Measurements from ENCODE around the gene PDE9A.

The PDE9A gene

GRCh38 chr21:42653231-42654061 lies at the start of gene PDE9A:
Gene PDE9A (plus strand): TSS chr21:42653621. CDS start chr21:42653815, 194 bp downstream.
- CTCF ChIA-PET = interaction anchor here (0.8 to 1.8 kb wide), 3 partner anchors 8 to 60 kb away, joined by 3 to 5 read pairs (median 4); no protein-coding TSS in a partner anchor
- H3K27ac ChIP-seq = no peak within 1 kb of the TSS
- no peak for DNase-seq (ENCODE audit: low spot score)
- no peak for TF ChIP-seq CTCF (conservative IDR thresholded peaks at IDR 0.05; ENCODE audit: low read depth)
- POLR2A ChIA-PET (ENCODE audit: low non-redundant PET) = no interaction called here

GRCh38 chr21:42607102-42607501 lies 46.3 kb upstream of the PDE9A start:
- DNase-seq (ENCODE audit: low spot score) = no peak
- no peak overlapping the region for H3K27ac ChIP-seq
- TF ChIP-seq CTCF (conservative IDR thresholded peaks at IDR 0.05; ENCODE audit: low read depth) = no peak
- POLR2A ChIA-PET (ENCODE audit: low non-redundant PET) = interaction anchor here (0.7 kb wide), 1 partner anchor 619 kb away, joined by 5 read pairs; no protein-coding TSS in a partner anchor
- CTCF ChIA-PET = interaction anchor here (0.5 to 0.9 kb wide), 2 partner anchors 14 to 266 kb away, joined by 5 to 8 read pairs; no protein-coding TSS in a partner anchor

- TF ChIP-seq CTCF (conservative IDR thresholded peaks at IDR 0.05; ENCODE audit: low read depth) = no peak
- ChIA-PET CTCF (interaction anchor here (0.5 to 0.9 kb wide), 2 partner anchors 14 to 265 kb away, joined by 5 to 8 read pairs; no protein-coding TSS in a partner anchor), POLR2A (ENCODE audit: low non-redundant PET) (interaction anchor here (0.7 kb wide), 1 partner anchor 619 kb away, joined by 5 read pairs; no protein-coding TSS in a partner anchor)
- no peak overlapping the region for H3K27ac ChIP-seq
- DNase-seq (ENCODE audit: low spot score) = no peak
These were observed 45.8 kb upstream of the PDE9A start for GRCh38 chr21:42607525-42608102.

GRCh38 chr21:42608446-42608845 lies 45.0 kb upstream of the PDE9A start:
- no peak for DNase-seq (ENCODE audit: low spot score)
- ChIA-PET POLR2A (ENCODE audit: low non-redundant PET) (no interaction called here), CTCF (no interaction called here)
- no peak overlapping the region for H3K27ac ChIP-seq
- no peak for TF ChIP-seq CTCF (conservative IDR thresholded peaks at IDR 0.05; ENCODE audit: low read depth)

- DNase-seq (ENCODE audit: low spot score) = no peak
- no peak for TF ChIP-seq CTCF (conservative IDR thresholded peaks at IDR 0.05; ENCODE audit: low read depth)
- ChIA-PET CTCF (no interaction called here), POLR2A (ENCODE audit: low non-redundant PET) (no interaction called here)
- no peak overlapping the region for H3K27ac ChIP-seq
These were observed 43.6 kb upstream of the PDE9A start for GRCh38 chr21:42609811-42610210.

- ChIA-PET CTCF (interaction anchor here (0.6 to 0.8 kb wide), 2 partner anchors 13 to 31 kb away, joined by 4 to 5 read pairs; no protein-coding TSS in a partner anchor), POLR2A (ENCODE audit: low non-redundant PET) (no interaction called here)
- no peak for DNase-seq (ENCODE audit: low spot score)
- H3K27ac ChIP-seq = no peak overlapping the region
- no peak for TF ChIP-seq CTCF (conservative IDR thresholded peaks at IDR 0.05; ENCODE audit: low read depth)
These were observed 41.6 kb upstream of the PDE9A start for GRCh38 chr21:42611852-42612251.
